SW 1271 (cell line): ENCODE data around the gene TRHDE.

Experiments
- DNase-seq, 2 experiments: peaks; one replicate each; lab custom pipeline; 2025; lab: John Stamatoyannopoulos, UW

Gene TRHDE

GRCh38 chr12:72448089-72448488, 175.9 kb downstream of the TRHDE start:
- DNase-seq, result no peak

- no peak for DNase-seq
Observed at GRCh38 chr12:72448805-72449204, 176.6 kb downstream of the TRHDE start.

GRCh38 chr12:72453066-72453465, 180.9 kb downstream of the TRHDE start:
- DNase-seq, result no peak

GRCh38 chr12:72453550-72453949, 181.4 kb downstream of the TRHDE start:
- DNase-seq, result no peak

GRCh38 chr12:72464471-72464870, 192.3 kb downstream of the TRHDE start:
- DNase-seq, result no peak

GRCh38 chr12:72465155-72465554, 193.0 kb downstream of the TRHDE start:
- no peak for DNase-seq

GRCh38 chr12:72465940-72466630, 193.9 kb downstream of the TRHDE start:
- DNase-seq, result no peak

GRCh38 chr12:72467985-72468384, 195.8 kb downstream of the TRHDE start:
- DNase-seq, result no peak

GRCh38 chr12:72468505-72468904, 196.3 kb downstream of the TRHDE start:
- no peak for DNase-seq

- DNase-seq, result no peak
Observed at GRCh38 chr12:72471806-72472205, 199.6 kb downstream of the TRHDE start.

GRCh38 chr12:72472350-72472749, 200.2 kb downstream of the TRHDE start:
- DNase-seq, result no peak

GRCh38 chr12:72476301-72476700, 204.1 kb downstream of the TRHDE start:
- DNase-seq, result no peak

- DNase-seq, result no peak
Observed at GRCh38 chr12:72485017-72485701, 213.0 kb downstream of the TRHDE start.

- DNase-seq, result no peak
Observed at GRCh38 chr12:72491426-72491825, 219.3 kb downstream of the TRHDE start.

- no peak for DNase-seq
Observed at GRCh38 chr12:72493407-72493806, 221.2 kb downstream of the TRHDE start.

GRCh38 chr12:72498354-72498753, 226.2 kb downstream of the TRHDE start:
- no peak for DNase-seq

- DNase-seq, result no peak
Observed at GRCh38 chr12:72499244-72499643, 227.1 kb downstream of the TRHDE start.

GRCh38 chr12:72502546-72502945, 230.4 kb downstream of the TRHDE start:
- no peak for DNase-seq

- DNase-seq, result no peak
Observed at GRCh38 chr12:72505227-72505626, 233.1 kb downstream of the TRHDE start.

- DNase-seq, result no peak
Observed at GRCh38 chr12:72509891-72510290, 237.7 kb downstream of the TRHDE start.

- DNase-seq, result no peak
Observed at GRCh38 chr12:72510772-72511171, 238.6 kb downstream of the TRHDE start.

- no peak for DNase-seq
Observed at GRCh38 chr12:72511498-72511897, 239.3 kb downstream of the TRHDE start.

- DNase-seq, result no peak
Observed at GRCh38 chr12:72511906-72512305, 239.7 kb downstream of the TRHDE start.
